Germinal center (tissue), 1 donor: ENCODE measurements around the gene CGB8.
A peak's percentile ranks its signal among the peaks of the same experiment; 100 is the strongest.
"Not testable (repeated sequence)": the region's sequence is repeated elsewhere in the genome, so short reads cannot be mapped to it uniquely, and the experiment has no call there.

Source experiments
- DNase-seq: peaks from one replicate; pipeline ENCODE4 v3.0.0; 2012; ENCODE audit warnings: mixed read lengths, low spot score

Gene CGB8

DNA sequence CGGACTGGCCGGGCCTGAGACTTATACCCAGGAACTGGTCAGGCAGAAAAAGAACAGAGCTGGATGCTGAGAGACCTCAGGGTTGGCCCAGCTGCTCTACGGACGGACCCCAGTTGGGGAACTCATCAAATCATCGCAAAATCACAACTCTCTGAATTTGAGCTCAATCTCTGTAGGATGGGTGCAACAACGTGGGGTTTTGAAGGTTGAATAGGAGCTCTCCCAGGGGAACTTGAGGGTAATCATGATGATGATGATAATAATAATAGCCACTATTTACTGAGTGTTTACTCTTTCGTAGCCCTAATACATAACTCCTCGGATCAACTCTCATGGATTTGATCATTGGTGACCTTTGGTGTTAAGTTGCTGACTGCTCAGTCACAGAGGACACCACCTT, 18.6 kb downstream of the CGB8 start:
- not testable (repeated sequence) for DNase-seq

DNA sequence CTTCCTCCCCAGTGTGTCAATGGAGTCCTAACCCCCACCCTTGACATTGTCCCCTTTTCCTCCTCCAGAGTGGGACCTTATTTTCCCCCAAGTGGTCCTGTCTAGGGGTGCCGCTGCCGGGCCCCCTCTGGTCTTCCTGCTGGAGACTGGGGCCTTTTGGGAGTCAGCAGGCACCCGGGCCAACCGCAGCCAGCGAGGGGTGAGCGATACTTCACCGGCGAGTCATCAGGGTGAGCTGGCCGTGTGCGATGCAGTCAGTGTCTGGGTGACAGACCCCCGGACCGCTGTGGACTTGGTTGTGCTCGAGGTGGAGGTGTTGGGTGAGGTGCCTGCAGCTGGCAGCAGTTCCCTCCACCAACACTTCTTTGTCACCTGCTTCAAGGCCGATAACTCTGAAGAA, 19.2 kb downstream of the CGB8 start:
- DNase-seq = not testable (repeated sequence)

DNA sequence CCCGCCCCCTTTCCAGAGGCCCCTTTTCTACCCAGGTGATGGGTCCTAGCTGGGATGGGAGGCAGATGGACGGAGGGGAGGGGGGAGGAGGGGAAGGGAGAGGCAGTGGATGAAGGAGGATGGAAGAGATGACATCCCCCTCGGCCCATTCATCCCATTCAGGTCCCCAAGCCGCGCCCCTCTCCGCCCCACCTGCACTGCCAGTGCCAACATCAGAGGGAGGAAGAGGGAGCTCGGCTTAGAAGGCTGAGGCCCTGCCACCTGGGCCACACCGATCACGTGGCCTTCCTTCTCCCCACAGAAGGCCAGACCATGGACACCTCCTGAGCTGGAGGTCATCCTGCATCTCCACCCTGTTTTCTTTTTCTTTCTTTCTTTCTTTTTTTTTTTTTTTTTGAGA, 20.2 kb downstream of the CGB8 start:
- DNase-seq = not testable (repeated sequence)

DNA sequence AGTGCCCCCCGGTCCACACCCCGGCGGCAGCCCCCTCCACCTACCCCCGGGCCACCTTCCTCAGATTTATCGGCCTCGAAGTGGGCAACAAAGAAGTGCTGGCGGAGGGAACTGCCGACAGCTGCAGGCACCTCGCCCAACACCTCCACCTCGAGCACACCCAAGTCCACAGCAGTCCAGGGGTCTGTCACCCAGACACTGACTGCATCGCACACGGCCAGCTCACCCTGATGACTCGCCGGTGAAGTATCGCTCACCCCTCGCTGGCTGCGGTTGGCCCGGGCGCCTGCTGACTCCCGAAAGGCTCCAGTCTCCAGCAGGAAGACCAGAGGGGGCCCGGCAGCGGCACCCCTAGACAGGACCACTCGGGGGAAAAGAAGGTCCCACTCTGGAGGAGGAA, 23.3 kb downstream of the CGB8 start:
- not testable (repeated sequence) for DNase-seq

DNA sequence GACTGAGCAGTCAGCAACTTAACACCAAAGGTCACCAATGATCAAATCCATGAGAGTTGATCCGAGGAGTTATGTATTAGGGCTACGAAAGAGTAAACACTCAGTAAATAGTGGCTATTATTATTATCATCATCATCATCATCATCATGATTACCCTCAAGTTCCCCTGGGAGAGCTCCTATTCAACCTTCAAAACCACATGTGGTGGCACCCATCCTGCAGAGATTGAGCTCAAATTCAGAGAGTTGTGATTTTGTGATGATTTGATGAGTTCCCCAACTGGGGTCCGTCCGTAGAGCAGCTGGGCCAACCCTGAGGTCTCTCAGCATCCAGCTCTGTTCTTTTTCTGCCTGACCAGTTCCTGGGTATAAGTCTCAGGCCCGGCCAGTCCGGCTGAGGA, 23.8 kb downstream of the CGB8 start:
- not testable (repeated sequence) for DNase-seq

DNA sequence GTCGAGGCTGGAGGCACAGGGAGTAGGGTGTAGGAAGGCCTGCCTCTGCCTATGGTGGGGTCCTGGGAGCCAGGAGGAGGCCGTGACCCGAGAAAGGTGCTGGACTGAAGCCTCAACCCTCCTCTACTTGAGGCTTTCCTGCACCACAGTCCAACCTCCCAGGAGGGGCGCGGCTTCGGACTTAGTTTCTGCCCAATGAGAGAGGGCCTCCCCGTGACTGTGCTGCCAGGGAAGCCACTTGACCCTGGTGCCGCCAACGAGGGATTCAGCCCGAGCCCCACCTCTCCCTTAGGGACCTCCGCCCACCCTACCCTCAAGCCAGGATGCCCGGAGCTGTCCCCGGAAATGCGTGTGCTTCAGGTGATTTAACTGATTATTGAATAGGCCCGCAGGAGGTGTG, 24.7 kb downstream of the CGB8 start, which contains the start of gene CGB3:
CGB3 (minus strand) TSS at position 101 of the 400 bp plus-strand sequence. CDS start 362 bp downstream, outside the sequence.
- DNase-seq = not testable (repeated sequence)

DNA sequence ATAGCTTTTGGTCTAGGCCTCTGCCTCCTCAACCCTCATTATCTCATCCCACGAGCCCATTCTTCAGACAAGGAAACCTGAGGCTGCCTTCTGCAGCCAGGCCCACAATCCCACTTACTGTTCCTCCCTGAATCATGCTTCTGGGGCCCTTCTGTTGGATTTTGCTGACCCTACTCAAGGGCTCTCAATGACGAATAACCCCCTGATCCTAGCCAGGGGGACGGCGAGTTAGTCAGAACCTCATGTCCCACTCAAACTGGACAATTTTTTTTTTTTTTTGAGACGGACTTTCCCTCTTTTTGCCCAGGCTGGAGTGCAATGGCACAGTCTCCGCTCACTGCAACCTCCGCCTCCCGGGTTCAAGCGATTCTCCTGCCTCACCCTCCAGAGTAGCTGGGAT, 26.8 kb downstream of the CGB8 start:
- no peak for DNase-seq

DNA sequence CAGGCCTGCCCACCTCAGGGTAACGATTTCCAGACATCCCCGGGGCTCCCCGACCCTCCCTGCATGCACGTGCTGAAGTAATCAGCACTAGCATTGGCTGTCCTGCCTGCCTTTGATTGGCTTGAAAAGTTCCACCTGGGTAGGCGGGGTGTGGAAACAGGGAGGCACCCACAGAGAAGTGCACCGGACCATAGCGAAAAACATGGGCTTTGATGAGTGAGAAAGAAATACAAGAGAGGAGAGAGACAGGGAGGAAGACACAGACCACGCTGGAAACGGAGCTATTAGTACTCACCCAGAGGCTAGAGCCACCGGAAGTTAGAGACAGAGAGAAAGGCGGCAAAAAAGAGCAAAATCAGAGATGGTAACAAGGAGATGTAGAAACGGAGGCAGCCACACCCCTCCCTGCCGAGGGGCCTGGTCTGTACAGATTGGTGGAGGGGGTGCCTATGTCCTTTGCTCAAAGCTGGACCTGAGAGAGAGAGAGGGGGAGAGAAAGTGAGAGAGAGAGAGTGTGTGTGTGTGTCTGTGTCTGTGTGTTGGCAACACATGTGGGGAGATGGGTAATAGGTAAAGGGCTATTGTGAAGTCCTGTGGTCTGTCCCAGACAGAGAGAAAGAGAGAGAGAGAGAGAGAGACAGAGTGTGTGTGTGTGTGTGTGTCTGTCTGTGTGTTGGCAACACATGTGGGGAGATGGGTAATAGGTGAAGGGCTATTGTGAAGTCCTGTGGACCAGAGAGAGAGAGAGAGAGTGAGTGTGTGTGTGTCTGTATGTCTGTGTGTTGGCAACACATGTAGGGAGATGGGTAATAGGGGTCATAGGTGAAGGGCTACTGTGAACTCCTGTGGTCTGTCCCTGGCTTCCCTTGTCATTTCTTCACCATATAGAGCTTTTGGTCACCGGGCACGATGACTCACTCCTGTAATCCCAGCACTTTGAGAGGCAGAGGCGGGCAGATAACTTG, 27.7 kb downstream of the CGB8 start:
- no peak for DNase-seq

DNA sequence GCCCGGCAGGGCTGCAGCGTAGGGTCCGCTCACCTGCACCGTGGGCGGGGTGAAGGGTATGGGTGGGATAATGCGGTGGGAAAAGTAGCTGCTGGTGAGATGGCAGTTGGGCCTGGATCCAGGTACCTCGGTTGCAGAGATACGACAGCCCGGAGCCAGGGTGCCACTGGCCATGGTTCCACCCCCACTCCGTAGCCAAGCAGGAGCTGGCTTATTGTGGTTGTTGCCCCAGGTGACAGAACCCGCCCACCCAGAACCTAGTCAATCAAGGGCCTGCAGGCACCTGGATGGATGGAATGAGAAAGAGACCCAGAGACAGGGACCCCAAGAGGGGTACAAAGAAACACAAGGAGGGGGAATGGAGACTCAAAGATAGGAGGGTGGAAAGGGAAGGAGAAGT, 28.6 kb downstream of the CGB8 start:
- no peak for DNase-seq

DNA sequence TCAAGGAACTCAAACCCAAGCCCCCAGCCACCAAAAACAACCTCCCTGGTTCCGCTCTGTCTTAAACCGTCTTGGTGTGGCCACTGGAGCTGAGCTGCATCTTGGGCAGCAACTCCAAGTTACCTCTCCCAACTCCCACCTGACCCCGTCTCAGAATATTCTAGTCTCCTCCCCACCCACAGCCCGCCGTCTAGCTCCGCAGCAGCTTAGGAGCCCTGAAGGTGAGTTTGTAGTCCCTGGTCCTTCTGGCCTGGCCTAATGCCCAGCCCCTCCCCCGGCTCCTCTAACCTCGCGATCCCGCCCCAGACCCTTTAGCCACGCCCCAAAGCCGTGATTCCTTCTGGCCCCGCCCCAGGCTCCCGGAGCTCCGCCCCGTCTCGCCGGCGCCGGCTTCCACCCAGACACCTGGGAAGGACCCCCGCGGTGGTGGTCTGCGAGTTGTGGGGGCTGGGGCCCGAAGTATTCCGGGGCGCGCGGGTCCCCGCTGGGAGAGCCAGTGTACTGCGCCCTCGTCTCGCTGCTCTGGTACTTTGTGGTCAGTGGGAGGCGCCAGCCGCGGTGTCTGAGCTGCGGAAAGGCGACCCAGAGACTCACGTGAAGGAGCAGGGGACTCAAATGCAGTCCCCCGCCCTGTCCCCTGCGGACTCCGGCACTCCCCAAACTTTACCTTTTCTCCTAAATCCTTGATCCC, 29.5 kb downstream of the CGB8 start:
- DNase-seq = peak; percentile 77

DNA sequence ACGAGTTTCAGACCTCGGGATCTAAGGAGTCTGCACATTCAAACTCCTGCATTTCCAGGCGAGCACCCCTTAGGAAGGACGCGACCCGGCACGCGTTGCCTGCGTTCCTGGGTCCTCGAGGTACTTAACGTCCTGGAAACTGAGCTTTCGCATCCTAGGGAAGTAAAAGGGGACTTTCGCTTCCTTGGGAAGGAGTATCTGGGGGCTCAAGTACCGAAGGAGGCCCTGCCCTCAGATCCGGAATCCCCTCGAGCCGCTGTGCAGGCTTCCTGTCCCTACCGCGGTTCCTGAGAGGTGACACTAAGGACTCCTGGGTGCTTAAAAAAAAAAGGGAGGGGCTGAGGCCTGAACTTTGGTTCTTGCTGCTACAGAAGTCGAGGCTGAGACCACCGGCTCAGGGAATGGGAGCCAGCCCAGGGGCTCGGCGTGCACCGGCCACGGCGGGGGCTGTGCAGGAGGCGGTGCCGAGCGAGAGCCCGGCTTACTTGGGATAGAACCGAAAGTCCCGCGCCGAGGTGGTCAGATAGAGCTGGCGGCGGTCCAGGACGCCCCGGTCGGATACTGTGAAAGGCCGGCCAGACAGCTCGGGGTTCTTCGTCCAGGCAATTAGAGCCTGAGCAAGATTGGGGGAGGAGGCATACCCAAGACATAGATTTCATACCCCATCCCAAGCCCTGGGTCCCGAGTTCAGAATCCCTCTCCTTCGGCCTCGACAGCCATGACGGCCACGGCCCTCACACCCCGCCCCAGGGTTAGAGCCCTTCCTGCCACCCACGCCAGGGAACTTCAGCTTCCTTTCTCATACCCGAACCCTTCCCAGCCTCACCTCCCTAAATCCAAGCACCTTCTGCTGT, 30.3 kb downstream of the CGB8 start:
- DNase-seq = not testable (repeated sequence)

DNA sequence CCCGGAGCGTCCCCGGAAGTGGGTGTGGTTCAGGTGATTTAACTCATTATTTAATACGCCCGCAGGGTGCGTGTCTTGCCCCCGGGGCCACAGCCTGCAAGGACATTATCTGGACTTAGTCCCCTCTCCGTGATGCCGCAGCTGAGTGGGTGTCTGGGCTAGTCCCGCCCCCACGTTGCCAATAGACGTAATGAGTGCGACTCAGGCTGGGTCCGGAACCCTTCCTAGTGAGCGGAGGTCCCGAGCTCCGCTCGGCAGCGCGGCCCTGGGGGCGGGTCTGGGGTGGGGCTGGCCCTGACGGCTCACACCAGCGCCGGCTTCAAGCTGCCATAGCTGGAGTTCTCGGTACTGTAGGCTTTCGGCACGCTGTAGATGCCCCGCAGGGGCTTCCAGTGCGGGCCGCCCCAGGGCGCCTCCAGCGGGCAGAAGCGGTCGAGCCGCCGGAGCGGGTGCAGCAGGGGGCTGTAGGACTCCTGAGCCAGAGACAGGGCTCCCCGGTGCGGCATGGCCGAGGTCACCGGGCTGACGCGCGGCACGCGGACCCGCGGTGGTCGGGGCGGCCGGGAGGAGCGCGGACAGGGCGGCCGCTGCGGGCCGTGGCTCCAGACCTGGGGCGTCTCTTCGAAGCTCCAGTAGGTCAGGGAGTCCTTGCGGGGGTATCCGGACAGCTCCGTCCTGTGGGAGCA, 31.1 kb downstream of the CGB8 start:
- DNase-seq = peak; percentile 85

DNA sequence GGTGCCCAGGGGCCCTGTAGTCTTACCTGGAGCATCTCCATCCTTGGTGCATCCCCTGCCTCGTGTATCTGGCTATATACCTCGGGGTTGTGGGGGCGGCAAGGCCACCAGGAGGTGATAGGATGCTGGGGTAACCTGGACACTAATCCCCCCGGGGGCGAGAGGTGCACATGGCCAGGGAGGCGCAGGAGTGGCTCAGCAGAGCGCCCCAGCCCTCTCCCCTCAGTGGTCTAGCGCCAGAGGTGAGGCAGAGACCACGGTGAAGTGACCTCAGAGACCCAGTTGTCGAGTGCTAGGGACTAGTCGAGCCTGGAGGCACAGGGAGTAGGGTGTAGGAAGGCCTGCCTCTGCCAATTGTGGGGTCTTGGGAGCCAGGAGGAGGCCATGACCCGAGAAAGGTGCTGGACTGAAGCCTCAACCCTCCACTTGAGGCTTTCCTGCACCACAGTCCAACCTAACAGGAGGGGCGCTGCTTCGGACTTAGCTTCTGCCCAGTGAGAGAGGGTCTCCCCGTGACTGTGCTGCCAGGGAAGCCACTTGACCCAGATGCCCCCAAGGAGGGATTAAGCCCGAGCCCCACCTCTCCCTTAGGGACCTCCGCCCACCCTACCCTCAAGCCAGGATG, 31.8 kb downstream of the CGB8 start, which contains the start of gene LHB:
LHB (minus strand) TSS at position 51 of the 625 bp plus-strand sequence; CDS start at position 41, 10 bp downstream.
- DNase-seq = no peak

DNA sequence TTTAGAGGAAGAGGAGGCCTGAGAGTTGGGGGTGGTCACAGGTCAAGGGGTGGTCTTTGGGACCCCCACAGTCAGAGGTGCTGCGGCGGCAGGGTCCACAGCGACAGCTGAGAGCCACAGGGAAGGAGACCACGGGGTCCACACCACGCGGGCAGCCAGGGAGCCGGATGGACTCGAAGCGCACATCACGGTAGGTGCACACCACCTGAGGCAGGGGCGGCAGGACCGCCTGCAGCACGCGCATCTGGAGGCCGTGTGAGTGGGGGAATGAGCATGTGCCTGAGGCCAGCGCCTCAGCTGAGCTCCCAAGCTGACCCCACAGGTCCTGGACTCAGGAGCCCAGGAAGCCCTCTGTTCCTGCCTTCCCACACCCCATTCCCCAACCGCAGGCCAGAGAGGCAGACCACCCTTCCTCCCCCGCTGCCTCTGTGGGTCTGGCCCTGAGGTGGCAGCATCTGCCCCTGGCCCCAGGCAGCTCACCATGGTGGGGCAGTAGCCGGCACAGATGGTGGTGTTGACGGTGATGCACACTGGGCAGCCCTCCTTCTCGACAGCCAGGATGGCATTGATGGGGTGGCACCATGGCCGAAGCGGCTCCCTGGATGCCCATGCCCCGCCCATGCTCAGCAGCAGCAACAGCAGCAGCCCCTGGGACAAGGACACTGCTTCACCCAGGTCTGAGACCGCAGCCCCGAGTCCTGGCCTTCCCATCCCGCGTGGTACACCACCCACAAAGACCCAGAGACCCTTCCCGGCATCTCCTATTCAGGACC, 32.7 kb downstream of the CGB8 start:
- DNase-seq = no peak

DNA sequence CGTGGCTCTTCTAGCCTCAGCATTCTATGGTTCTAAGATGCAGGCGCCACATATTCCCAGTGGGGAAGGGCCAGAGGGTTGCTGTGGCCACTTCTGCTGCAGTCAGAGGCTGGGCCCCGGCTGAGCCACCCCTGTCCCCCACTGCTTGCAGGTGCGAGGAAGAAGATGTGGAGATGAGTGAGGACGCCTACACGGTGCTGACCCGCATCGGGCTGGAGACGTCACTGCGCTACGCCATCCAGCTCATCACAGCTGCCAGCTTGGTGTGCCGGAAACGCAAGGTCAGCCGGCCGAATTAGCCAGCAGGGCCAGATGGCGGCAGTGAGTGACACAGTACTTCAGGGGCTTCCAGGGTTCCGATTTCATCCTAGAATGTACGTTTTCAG, 34.0 kb downstream of the CGB8 start:
- DNase-seq = no peak

DNA sequence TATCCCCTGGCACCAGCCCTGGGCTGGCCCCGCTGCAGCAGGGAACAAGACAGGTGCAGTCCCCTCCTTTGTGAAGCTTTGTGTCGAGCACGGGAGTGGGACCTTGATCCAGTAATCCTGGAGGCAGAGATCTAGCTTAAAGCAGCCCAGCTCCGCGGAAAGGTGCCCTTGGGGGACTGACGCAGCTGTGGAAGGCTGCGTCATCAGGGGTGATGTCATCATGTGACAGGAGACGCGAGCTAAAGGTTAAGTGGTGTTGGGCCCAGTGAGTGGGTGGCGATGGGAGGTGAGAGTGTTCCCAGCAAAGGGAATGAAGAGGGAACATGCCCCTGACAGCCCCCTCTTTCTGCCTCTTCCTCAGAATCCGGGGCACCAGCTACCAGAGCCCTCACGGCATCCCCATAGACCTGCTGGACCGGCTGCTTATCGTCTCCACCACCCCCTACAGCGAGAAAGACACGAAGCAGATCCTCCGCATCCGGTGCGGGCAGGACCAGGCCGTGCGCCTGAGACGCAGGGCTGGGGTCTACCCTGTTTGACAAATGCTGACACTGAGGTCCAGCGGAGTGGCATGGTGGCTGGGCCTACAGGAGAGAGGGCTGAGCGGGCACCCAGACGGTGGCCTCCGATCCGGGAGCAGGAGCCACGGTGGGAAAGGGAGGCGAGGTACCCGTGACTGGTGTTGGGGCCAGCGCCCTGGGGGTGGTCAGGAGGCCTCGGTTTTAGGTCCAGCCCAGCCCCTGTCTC, 34.6 kb downstream of the CGB8 start:
- DNase-seq = no peak

DNA sequence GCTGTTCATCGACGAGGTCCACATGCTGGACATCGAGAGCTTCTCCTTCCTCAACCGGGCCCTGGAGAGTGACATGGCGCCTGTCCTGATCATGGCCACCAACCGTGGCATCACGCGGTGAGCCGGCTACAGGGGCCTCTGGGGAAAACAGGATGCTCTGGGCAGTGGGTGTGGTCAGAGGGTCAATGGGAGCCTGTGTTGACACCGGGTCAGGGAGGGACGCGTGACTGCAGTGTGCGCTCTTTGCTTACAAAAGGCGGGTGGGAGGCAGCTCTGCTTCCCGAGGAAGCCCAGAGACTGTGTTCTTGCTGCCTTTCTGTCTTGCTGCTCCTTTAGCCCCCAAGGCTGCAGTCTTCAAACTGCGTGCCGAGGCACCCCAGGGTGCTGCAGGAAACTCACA, 37.7 kb downstream of the CGB8 start:
- DNase-seq = no peak

DNA sequence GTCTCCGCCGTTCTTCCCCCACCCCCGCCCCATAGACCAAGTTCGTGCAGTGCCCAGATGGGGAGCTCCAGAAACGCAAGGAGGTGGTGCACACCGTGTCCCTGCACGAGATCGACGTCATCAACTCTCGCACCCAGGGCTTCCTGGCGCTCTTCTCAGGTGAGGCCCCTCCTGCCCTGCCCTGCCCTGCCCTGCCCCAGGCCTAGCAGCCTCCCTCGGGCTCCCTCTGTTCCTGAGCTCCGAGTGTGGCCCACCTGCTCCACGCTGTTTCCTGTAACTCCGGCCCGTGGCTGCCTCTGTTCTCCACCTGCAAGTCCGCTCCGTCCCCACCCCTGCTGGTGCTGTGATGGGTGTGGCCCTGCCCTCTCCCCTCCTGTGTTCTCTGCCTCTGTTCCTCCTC, 38.5 kb downstream of the CGB8 start:
- no peak for DNase-seq

DNA sequence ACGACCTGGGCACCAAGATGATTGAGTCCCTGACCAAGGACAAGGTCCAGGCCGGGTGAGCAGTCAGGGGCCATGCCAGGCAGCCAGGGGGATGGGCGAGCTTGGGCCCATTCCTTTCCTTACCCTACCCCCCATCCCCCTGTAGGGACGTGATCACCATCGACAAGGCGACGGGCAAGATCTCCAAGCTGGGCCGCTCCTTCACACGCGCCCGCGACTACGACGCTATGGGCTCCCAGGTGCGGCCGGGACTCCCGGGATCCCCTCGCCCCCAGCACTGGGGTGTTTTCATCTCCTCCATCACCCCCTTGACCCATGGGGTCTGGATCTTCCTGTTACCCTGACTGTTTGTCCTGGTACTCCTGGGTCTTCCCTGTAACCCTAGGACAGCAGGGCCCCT, 39.1 kb downstream of the CGB8 start:
- DNase-seq = no peak
